Psoas muscle (tissue), 8 donors: ENCODE results near the gene OLA1. TPM values are rescaled to one million over a fixed set of nuclear protein-coding genes. Genes with fewer than 3 reads are reported as not detected.

Source experiments
- ATAC-seq, 4 donors: fragments of 200-7000 bp; cut with Tn5 transposase; one replicate each; pipeline ENCODE4 v1.9.1; 2020; ENCODE audit warnings: moderate library complexity in 3 of 4, mild to moderate bottlenecking in 2 of 4
- DNase-seq, 2 donors: peaks; one replicate each; pipeline ENCODE4 v3.0.0-alpha.2; 2020
- H3K27ac ChIP-seq: fragments of 200-600 bp; one replicate; pipeline ENCODE4 v1.8.0; 2022
- H3K27me3 ChIP-seq, 3 donors: fragments of 200-600 bp in 1 of 3; one replicate each; pipeline versions ENCODE4 v1.6.1 to v1.8.0; 2013 to 2022; ENCODE audit warnings: low read length in 2 of 3, mild to moderate bottlenecking in 2 of 3, moderate library complexity in 1 of 3; ENCODE audit not compliant: insufficient read depth in 3 of 3
- H3K36me3 ChIP-seq, 2 donors: fragments of 200-600 bp in 1 of 2; one replicate each; pipeline versions ENCODE4 v1.6.1 to v1.8.0; 2013 to 2022; ENCODE audit warnings: low read depth in 1 of 2, mild to moderate bottlenecking in 1 of 2, moderate library complexity in 1 of 2; ENCODE audit not compliant: insufficient read depth in 1 of 2
- H3K4me1 ChIP-seq: fragments of 200-600 bp; one replicate; pipeline ENCODE4 v1.8.0; 2022
- H3K4me3 ChIP-seq: fragments of 200-600 bp; one replicate; pipeline ENCODE4 v1.8.0; 2022; ENCODE audit warnings: mild to moderate bottlenecking
- H3K9me3 ChIP-seq: fragments of 200-600 bp; one replicate; pipeline ENCODE4 v1.8.0; 2022
- CTCF ChIP-seq: fragments of 200-600 bp; IDR thresholded peaks from one replicate; pipeline ENCODE4 v1.8.0; 2022; ENCODE audit warnings: antibody characterized with exemption
- WGBS, 3 donors: extraction: QIAGEN DNeasy Blood & Tissue Kit; methylation state at CpG; one replicate each; pipeline versions ENCODE4 v1.1.6 to v1.1.7; 2013; 5-methylcytosine and 5-hydroxymethylcytosine counted together
- intact Hi-C, 2 donors: fragments of 100-400 bp; cut with DNase I; formaldehyde crosslinking; loops; one replicate each; pipeline versions ENCODE4 v1.11.0 to v1.14.2; 2022
- polyA plus RNA-seq, 3 donors: library from polyadenylated mRNA; stranded (reverse); fragments of 200-250 nt; gene quantifications; one replicate each; pipeline ENCODE4 v1.2.3, GENCODE V29; 2013
- total RNA-seq, 4 donors: library from RNA; stranded (reverse); fragmentation: NEBNext Ultra II Directional in 2 of 4; extraction: Animal tissue kit (Norgen Biotek cat#: 25700) in 2 of 4; gene quantifications; one replicate each; pipeline versions ENCODE4 v1.2.1 to v1.2.4, GENCODE V29; 2021 to 2023
- donor health status: healthy with polysubstance abuse.
- donor health status: DM: no; HTN: no; CAD: no; lungs with moderate emphysema.
- donor health status: Bipolar disorder and iron deficiency.
- donor health status: healthy.
- donor health status: DM: yes; HTN: yes; CAD: no.
- donor health status: DM: no; HTN: no; CAD: no.
- donor health status: DM: no; HTN: no; CAD: no.
- donor health status: DM: yes; HTN: yes; CAD: no.

OLA1 gene
- total and polyA plus RNA-seq, 7 donors: 86.8 to 125 (median 112) TPM

- no peaks in the 10 kb centered on the region for H3K27me3 ChIP-seq
- H3K4me3 ChIP-seq: no peak overlapping the region
- H3K9me3 ChIP-seq: no peaks in the 10 kb centered on the region
- DNase-seq (no peak), ATAC-seq (no peak)
- no peaks in the 10 kb centered on the region for H3K4me1 ChIP-seq
- no peak overlapping the region for H3K27ac ChIP-seq
- no peak for TF ChIP-seq CTCF
- peaks cover 0 to 5% of the 10 kb centered on the region in 2 donors for H3K36me3 ChIP-seq
- WGBS, 3 donors: 82 to 85% (median 82%) methylated on average over 3 of the region's 3 CpGs
- intact Hi-C loops: no loop called here
These were observed 177.0 kb downstream of the OLA1 start for GRCh38 chr2:174071321-174071720.

- WGBS, 3 donors: 89 to 94% (median 92%) methylated on average over 7 of the region's 7 CpGs
- no peaks in the 10 kb centered on the region for H3K4me1 ChIP-seq
- no peak overlapping the region for H3K4me3 ChIP-seq
- no peak for TF ChIP-seq CTCF
- no peak for DNase-seq
- H3K9me3 ChIP-seq: no peaks in the 10 kb centered on the region
- no peaks in the 10 kb centered on the region for H3K27me3 ChIP-seq
- no peak for ATAC-seq
- peaks cover 0 to 5% of the 10 kb centered on the region in 2 donors for H3K36me3 ChIP-seq
- H3K27ac ChIP-seq: no peak overlapping the region
- intact Hi-C loops: no loop called here
These were observed 178.1 kb downstream of the OLA1 start for GRCh38 chr2:174070281-174070680.

- WGBS, 3 donors: 67 to 74% (median 73%) methylated on average over 2 of the region's 2 CpGs
- no peak overlapping the region for H3K27ac ChIP-seq
- H3K4me1 ChIP-seq: no peaks in the 10 kb centered on the region
- ATAC-seq (no peak), DNase-seq (no peak)
- H3K4me3 ChIP-seq: no peak overlapping the region
- TF ChIP-seq CTCF: no peak
- H3K9me3 ChIP-seq: no peaks in the 10 kb centered on the region
- intact Hi-C loops: no loop called here
- H3K36me3 ChIP-seq: no peaks in the 10 kb centered on the region
- H3K27me3 ChIP-seq: no peaks in the 10 kb centered on the region
These were observed 180.5 kb downstream of the OLA1 start for GRCh38 chr2:174067815-174068214.

GRCh38 chr2:174066871-174067270, 181.5 kb downstream of the OLA1 start:
- WGBS, 3 donors: 75 to 83% (median 81%) methylated on average over 7 of the region's 7 CpGs
- H3K36me3 ChIP-seq: no peaks in the 10 kb centered on the region
- intact Hi-C loops: no loop called here
- ATAC-seq (no peak), DNase-seq (no peak)
- no peaks in the 10 kb centered on the region for H3K27me3 ChIP-seq
- no peaks in the 10 kb centered on the region for H3K9me3 ChIP-seq
- H3K4me3 ChIP-seq: no peak overlapping the region
- TF ChIP-seq CTCF: no peak
- no peaks in the 10 kb centered on the region for H3K4me1 ChIP-seq
- no peak overlapping the region for H3K27ac ChIP-seq

GRCh38 chr2:174063492-174064092, 184.7 kb downstream of the OLA1 start:
- no peak overlapping the region for H3K4me3 ChIP-seq
- no peak for ATAC-seq
- H3K27ac ChIP-seq: no peak overlapping the region
- H3K4me1 ChIP-seq: no peaks in the 10 kb centered on the region
- H3K36me3 ChIP-seq: no peaks in the 10 kb centered on the region
- no peak for DNase-seq
- no peak for TF ChIP-seq CTCF
- H3K27me3 ChIP-seq: no peaks in the 10 kb centered on the region
- intact Hi-C loops: no loop called here
- H3K9me3 ChIP-seq: no peaks in the 10 kb centered on the region
- 92 to 94% (median 92%) methylated on average over 12 of the region's 12 CpGs for whole genome bisulfite sequencing, 3 donors
